Medulla oblongata (tissue), 1 donor: ENCODE measurements around the gene STRIP2.
"Not testable (repeated sequence)": the region's sequence is repeated elsewhere in the genome, so short reads cannot be mapped to it uniquely, and the experiment has no call there.

ENCODE experiments used
- DNase-seq: peaks from one replicate; pipeline ENCODE4 v3.0.0-alpha.2; 2015; ENCODE audit errors: extremely low spot score

The STRIP2 gene

DNA sequence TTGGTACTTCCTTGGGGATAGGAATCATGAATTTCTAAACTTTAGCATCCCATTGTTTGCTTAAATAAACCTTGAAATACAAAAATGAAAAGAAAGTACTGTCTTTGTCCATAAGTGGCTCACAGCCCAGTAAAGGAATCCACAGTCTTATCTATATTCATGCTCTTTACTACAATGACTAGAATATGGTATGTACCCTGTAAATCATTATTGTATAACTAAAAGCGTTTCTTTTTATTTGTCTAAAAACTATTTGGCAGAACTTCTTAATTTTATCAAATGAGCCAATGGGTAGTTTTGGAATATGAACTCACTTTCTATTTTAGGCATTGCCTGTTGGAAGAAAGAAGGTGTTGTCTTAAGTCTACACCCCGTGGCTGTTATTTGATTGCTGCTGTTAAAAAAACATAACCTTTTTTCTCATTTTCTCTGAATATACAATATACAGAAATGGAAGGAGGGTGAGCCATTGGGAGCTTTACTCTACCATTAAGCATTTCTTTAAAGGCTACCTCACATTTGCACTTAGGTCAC is 12.4 kb upstream of the STRIP2 start:
- DNase-seq, result no peak

DNA sequence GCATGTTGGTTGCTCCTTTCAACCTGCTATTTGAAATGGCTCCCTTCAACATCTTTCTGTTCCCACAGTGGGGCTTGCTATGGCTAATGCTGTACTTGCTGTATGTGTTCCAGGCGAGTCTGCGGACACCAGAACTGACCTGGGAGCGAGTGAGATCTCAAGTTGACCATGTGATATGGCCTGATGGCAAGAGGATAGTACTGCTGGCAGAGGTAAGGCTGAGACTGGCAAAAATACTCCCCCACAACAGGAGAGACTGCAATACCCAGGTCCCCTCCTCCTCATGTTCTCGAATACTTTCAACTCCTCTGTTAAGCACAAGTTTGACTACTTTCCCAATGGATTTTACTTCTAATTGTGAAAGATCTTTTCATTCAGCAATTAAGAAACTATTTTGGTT is 11.5 kb upstream of the STRIP2 start:
- DNase-seq, result no peak

DNA sequence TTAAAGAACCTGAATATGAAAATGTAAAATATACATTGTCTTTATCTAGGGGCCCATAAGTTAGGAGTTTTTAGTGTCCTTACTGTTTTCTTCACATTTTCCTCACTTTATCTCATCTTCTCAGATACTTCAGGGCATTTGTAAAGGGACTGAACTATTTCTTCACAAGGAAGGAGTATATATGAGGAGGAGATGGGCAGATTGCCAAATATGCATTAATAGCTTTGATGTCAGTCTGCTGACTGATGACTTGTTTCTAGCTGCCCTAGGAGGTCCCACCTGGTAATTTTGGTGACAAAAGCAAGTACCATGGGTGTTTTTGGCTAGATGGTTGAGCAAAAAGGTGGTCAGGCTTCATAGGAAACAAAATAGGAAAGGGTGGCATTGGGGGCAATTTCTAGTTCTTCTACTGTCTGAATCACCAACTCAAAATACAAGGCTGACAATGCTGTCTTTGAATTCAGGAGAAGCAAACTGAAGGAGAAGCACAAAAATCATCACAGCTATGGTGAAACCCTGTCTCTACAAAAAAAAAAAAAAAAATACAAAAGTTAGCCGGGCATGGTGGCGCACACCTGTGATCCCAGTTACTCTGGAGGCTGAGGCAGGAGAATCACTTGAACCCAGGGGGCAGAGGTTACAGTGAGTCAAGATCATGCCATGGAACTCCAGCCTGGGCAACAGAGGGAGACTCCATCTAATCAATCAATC is 10.4 kb upstream of the STRIP2 start:
- DNase-seq, result no peak

DNA sequence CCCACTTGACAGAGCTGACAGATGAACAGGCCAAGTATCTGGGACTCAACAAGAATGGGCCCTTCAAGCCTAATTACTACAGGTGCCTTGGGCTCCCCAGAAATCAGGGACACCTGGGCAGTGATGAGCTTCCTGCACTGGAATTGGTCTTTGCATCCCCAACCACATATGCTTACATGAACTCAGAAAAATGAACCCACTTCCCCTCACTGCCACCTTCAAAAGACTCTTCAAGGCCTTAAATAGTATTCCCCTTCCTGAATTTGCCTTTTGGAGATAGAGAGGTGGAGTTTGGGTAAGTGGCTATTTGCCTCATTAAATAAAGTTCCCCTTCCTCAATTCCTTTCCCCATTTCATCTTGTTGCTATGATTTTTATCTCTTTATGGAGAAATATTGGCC is 7.8 kb upstream of the STRIP2 start:
- DNase-seq, result no peak

DNA sequence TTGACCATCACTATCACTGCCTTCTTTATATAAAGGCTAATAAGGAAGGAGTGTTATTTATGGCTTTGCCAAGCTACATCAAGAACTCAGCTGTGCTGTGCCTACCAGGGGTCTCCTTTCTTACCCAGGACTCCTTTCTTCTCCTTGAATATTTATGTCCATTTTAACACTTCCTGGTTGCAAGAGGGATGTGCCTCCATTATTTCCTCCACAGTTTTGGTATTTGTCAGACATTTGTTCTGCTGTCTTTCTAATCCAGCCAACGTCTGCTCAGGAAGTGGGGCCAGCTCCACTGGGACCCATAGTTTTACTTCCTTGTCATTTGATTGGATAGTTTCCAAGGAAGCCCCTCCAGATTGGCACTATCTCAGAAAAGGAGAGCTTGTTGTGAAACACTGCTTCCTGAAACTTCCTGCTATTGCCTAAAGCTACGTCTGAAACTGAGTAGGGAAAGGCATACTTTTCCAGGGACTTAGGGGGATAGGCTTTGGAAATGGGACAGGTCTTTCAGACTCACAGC is 6.6 kb upstream of the STRIP2 start:
- no peak for DNase-seq

DNA sequence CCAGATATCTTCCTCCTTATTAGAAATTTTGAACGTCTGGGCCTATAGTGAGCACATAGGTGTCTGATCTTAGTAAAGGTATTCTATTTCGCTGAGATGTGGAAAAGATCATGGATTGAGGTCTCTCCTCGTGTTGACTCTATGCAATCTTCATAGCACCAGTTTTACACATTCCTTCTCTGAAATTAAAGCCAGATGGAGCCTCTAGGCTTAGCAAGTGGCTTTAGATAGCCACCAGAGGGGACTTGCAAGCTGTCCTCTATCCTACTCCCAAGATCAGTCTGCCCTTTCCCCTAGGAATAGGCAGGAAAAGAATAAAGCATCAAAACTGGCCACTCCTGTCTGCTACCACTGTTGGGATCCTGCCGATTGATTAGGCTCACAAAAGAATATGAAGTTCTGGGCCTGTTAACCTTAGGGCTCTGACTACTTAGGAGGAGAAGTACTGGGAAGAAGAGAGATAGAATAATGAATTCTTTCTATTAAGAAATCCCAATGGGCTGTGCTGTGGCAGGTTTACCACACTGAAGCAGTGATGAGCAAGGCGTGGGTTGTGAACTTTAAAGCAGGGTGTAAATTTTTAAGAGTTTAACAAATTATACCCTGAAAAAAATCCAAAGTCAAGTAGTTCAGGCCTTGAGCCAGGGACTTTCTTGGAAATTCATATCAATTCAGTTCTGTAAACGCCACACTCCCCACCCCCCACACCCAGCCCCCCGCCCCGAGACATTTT is 2.2 kb upstream of the STRIP2 start:
- no peak for DNase-seq

DNA sequence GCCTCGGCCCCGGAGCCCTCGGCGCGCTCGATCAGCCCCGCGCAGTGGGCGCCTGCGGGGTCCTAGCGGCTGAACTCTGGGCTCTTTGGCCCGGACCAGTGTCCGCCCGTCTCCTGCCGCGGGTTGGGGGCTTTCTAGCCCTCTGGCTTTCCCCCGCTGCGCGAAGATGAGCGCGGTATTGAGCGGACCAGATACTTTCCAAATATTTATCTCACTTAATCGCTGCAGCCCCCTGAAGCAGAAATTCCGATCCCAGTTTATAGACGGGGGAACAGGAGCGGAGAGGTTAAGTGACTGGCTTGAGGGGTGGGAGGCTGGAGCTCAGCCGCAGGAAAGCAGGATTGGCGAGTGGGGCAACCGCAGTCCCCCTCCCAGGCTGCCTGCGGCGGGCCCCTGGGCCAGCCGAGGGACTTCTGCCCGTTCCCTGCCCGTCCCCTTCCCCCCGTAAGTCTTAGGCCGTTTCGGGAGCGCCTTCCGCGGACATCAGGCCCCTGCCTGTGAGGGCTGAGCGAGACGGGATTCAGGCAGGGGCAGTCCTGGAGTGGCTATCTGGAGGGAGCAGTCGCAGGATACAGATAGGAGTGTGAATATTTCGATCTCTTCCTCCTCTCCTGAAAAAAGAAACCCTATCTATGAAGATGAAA is 565 bp downstream of the STRIP2 start:
- no peak for DNase-seq

DNA sequence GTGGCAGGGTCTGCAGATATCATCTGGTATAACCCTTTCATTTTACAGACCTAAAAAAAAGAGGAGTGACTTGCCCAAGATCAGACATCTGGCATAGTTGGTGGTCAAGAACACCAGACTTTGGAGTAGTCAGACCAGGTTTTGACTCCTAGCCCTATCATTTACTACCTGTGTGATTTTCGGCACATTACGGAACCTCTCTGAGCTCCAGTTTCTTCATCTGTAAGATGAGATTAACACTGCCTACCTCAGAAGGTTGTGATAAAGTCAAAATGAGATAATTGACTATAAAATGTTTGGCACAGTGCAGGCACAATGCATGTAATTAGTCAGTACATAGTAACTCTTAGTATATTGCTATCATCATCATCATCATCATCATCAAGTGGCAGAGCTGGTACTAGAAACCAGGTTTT is 1.2 kb downstream of the STRIP2 start:
- no peak for DNase-seq

DNA sequence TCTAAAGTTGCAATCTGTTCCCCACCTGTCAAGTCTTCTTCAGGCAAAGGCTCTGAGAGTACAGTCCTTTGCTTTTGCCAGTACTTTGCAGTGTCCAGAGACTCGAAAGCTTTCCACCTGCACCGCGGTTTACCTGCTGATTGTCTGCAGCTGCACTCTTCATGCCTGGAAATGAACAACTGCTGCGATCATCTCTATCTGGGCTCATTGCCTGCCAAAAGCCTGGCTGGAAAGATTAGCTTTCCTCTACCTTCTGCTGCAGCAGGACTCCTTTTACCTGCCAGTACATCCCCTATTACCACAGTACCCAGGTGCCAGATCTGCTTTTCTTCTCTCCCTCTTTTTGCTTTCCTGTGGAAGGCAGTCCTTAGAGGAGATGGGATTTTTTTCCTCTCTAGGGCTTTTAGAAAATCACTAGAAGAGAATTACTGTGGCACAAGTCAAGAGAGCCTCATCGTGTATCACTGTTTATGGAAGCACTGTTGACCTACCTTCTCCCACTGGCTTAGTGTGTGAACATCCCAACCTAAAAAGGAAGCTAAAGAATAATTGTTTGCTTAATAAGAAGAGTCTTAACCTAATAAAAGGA is 2.2 kb downstream of the STRIP2 start:
- no peak for DNase-seq

DNA sequence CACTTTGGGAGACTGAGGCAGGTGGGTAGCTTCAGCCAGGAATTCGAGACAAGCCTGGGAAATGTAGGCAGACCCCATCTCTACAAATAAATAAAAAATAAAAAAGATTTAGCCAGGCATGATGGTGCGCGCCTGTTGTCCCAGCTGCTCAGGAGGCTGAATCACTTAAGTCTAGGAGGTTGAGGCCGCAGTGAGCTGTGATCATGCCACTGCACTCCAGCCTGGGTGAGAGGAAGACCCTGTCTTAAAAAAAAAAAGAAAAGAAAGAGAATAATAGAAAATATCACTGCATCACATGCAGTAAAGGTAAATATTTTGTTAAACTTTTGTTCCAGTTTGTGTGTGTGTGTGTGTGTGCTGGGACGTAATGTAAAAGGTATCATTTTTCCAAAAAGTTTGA is 3.0 kb downstream of the STRIP2 start:
- DNase-seq, result no peak

DNA sequence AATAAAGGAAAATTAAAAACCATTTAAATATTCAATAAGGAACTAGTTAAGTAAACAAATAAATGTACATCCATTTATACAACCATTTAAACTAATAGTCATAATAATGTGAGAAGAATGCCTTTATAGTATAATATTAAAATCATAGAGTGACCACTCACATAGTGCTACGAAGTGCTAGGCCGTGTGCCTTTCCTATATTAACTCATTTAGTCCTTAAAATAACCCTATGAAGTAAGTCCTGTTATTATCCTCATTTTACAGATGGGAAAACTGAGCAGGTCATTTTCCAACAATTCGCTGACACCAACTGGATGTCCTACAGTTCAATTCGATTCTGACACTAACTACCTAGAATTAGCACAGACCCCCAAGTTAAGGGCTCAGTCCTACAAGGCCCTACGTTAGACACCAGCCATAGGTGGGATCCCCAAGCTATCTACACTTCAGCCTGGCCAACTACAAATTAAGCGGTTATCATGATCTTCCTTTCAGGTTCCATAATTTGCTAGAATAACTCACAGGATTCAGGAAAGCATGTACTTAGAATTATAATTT is 4.1 kb downstream of the STRIP2 start:
- no peak for DNase-seq

DNA sequence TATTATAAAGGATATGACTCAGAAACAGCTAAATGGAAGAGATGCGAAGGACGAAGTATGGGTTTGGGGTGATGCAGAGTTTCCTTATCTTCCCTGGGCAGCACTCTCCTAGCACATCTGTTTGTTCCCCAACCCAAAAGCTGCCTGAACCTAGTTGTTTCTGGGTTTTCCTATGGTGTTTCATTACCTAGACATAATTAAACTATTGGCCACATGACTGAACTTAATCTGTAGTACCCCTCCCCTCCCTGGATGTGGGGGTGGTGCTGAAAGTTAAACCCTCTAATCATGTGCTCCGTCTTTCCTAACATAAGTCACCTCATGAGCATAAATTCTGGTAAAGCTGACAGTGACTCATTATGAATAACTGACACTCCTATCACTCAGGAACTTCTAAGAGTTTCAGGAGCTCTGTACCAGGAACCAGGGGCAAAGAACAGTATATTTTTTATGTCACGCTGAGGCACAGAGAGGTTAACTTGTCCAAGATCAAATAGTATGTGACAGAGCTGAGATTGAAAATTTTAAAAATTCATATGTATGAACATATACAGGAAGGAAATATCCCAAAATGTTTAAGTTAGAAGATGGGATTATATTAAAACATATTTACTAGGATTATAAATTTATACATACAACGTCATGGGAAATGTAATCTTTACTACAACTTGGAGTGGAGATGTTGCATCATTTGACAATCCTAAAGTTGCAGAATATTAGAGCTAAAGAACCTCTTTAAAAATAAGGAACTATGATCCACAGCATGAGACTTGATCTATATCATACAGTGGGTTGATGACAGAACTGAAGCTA is 4.8 kb downstream of the STRIP2 start:
- no peak for DNase-seq

DNA sequence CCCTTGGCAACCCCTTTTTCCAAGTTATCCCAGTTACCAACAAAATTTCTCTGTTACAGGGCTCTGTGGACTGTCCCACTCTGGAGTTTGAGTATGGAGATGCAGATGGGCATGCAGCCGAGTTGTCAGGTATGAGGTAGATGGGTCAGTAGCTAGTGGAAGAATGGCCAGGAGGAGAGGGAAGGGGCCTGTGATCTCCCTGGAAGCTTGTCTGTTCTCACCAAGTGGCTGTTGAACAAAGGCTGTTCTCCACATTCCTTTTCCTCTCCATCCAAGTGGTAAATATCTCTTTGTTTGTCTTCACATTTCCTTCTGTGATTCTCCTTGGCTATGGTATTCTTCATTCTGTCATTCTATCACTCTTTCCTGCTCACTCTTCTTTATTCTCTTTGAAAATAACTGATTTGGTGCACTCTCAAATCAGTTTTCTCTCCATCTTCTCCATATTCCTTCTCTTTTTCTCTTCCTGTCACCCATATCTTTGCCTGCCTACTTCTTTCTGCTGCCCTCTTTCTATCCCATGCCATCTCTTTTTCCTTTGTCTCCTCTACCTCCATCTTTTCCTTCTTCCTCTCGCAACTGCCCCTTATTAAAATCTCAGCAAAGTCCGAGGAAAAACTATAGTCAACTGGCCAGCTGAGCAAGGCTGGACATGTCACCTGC is 5.9 kb downstream of the STRIP2 start:
- DNase-seq, result no peak

DNA sequence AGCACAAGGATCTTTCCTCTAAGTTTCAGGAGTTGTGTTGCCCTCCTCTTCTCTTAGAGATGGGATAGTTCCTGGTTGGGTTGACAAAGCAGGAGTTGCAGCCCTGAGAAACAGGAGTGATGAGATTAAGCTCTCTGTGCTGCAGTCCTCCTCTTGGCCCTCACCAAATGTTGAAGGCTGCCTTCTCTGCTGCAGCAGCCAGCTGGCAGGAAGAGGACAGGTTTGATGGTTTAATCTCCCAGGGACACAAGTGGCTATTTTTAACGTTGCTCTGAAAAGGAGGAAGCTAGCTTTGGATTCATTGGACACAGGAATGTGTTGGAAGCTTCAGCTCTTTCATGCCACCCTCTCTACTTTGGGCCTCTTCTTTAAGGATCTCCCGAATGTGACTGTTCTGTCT is 9.4 kb downstream of the STRIP2 start:
- DNase-seq, result no peak

DNA sequence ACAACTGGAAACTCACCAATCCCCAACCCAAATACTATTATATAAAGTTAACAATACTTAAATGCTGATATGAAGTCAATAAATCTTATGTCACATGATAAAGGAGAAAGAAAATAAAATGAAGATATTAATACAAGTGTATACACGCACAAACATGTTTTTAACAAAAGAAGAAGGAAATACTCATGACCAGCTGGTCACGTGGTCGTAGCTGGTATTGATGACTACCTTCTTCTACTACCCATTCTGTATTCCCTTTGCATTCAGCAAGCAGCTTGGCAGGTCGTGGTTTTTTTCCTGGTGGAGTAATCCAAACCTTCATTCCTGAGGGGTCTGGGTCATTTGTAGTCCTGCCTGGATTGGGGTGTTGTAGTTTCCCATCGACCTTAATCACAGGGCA is 10.5 kb downstream of the STRIP2 start:
- not testable (repeated sequence) for DNase-seq

DNA sequence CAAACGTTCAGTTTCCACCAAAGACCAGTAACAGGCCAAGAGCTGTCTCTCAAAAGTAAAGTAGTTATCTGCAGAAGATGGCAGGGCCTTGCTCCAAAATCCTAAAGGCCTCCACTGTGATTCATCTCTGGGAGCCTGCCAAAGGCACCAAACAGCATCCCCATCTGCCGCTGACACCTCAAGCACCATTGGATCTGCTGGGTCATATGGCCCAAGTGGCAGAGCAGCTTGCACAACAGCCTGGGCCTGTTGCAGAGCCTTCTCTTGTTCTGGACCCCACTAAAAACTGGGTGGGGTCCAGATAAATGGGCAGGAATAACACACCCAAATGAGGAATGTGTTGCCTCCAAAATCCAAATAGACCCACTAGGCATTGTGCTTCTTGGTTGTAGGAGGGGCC is 12.7 kb downstream of the STRIP2 start:
- DNase-seq, result not testable (repeated sequence)

DNA sequence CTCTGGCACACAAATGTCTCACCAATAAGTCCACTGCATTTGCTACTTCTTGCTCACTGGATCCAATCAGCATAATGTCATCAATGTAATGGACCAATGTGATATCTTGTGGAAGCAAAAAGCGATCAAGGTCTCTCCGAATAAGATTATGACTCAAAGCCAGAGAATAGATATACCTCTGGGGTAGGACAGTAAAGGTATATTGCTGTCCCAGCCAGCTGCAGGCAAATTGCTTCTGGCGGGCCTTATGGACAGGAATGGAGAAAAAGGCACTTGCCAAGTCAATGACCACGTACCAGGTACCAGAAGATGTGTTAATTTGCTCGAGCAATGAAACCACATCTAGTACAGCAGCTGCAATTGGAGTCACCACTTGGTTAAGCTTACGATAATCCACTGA is 13.2 kb downstream of the STRIP2 start:
- DNase-seq, result not testable (repeated sequence)

DNA sequence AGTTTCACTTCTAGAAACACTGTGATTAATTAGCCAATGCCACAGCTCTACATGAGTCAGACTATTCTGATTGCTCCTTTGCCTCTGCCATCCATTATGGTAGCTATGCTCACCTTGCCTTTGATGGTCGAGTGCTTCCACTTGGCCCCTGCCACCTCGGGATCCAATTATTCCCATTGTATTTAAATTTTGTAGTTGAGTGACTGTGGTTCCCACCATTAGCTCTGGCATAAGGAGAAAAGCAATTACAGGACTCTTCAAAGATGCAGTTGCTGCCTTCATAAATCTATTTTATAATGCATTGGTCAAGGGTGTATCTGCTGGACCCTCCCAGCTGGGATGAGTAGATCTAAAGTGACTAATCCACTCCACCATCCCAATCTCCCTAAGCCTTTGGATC is 14.4 kb downstream of the STRIP2 start:
- not testable (repeated sequence) for DNase-seq

DNA sequence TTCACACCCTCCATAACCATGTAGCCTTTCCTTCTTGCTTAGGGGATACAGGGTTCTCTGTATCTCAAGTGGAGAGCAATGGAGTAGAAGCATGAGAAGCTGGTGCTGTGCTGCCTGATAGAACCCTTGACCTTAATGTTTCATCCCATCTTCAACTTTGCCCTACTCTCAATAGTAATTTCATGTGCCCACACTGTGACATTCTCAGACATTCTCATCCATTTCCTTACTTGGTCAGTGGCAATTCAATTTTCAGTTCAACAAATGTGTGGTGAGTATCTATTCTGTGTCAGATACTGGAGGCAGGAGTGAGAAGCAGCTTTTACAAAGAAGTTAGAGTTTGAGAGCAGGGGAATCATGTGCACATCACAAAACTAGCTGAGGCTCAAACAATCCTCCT is 16.1 kb downstream of the STRIP2 start:
- DNase-seq, result no peak

DNA sequence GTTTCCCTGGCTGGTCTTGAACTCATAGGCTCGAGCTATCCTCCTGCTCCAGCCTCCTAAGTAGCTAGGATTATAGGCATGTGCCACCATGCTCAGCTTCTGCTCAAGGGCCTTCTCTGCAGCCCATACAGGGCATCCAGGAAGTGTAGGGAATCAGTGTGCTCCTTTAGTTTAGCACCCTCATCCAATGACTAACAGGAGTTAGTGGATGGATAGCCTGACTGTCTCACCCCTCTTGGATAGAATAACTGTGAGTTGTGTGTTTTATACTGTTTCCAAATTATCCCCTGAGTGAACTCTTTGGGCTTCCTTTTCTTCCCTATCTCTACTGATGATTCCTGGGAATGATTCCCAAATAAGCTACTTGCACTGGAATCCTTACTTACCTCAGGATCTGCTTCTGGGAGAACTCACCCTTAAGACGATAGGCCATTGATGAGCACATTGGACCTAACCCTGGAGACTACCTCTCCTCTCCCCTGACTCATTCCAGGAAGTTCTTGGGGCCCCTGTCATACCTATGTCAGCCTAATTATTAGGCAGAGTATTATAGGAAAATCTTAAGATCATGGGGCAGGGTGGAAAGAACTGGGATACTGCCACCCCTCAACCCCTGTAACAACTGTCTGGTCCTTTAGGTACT is 18.5 kb downstream of the STRIP2 start:
- no peak for DNase-seq
